ENCODE measurements around the gene MUS81. TPM values are rescaled to one million over a fixed set of nuclear protein-coding genes. Genes with fewer than 3 reads are reported as not detected.

MUS81 gene
- total and polyA plus RNA-seq, 9 of the 15 experiments (the other 6 are each of a cell fraction or from before 2014, with no cell fraction given): 13.4 to 118 (median 53.7) TPM

DNA sequence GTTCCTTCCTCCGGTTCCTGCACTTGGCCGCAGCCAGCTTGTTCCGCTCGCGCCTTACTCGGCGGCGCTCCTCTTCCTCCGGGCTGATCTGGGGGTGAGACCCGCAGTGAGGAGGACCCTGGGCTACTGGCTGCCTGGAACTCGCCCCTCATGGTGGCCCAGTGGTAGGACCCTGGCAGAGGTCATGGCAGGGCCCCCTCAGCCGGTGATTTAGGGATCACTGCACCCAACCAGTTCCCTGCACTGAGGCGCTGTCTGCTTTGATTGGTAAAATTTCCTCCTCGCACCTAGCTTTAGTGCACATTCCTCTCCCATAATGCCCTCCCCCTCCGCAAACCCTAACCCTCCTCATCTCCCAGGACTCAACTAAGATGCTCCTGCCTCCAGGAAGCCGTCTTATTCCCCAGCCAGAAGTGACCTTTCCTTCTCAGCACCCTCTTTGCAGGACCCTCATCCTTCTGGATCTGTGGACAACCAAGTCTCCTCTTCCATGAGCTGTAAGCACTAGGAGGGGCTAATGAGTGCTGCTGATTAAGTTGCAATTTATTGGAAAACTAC is 33.9 kb downstream of the MUS81 start (continued):
- TF ChIP-seq CTCF (IDR thresholded peaks at IDR 0.05 in 2 of 3, conservative IDR thresholded peaks at IDR 0.05 in 1 of 3; ENCODE audit: insufficient read depth in 2 of 3, low read depth in 1 of 3, low read length in 3 of 3) (0 out of 6 replicates have a peak, but pooled peaks of 1 of the 3 experiments have one; percentile 12), BCLAF1 (IDR thresholded peaks at IDR 0.05; ENCODE audit: borderline replicate concordance in 1 of 2, control insufficient read depth in 1 of 2, low read depth in 2 of 2, low read length in 1 of 2) (0 out of 4 replicates have a peak, but pooled peaks of 1 of the 2 experiments have one; percentile 9), MCM5 (IDR thresholded peaks at IDR 0.05; ENCODE audit: low read depth) (no peak), ZNF146 (CRISPR knock-in tag; IDR thresholded peaks at IDR 0.05; ENCODE audit: unreplicated experiment) (no peak), RBM22 (IDR thresholded peaks at IDR 0.05; ENCODE audit: low read depth, low read length, poor library complexity, severe bottlenecking) (peak; percentile 96), MAZ (CRISPR knock-in tag; conservative IDR thresholded peaks at IDR 0.05 in 1 of 2, IDR thresholded peaks at IDR 0.05 in 1 of 2) (no peak), RBFOX2 (IDR thresholded peaks at IDR 0.05; ENCODE audit: low read depth, low read length) (peak; percentile 78), ZBTB8A (IDR thresholded peaks at IDR 0.05; ENCODE audit: partially characterized antibody) (no peak), FOXM1 (IDR thresholded peaks at IDR 0.05; ENCODE audit: low read depth) (no peak), FOXM1 (CRISPR knock-in tag; IDR thresholded peaks at IDR 0.05; ENCODE audit: low read depth) (no peak), POLR2AphosphoS5 (IDR thresholded peaks at IDR 0.05; ENCODE audit: control insufficient read depth, insufficient read depth, low read depth, low read length) (peak; percentile 70; the same call in 1 of the 2 replicates), POLR2B (IDR thresholded peaks at IDR 0.05; ENCODE audit: low read depth, partially characterized antibody) (peak; percentile 46), POLR2A (conservative IDR thresholded peaks at IDR 0.05) (peak; percentile 70), ZNF408 (CRISPR knock-in tag; IDR thresholded peaks at IDR 0.05; ENCODE audit: low read depth) (no peak), LEF1 (IDR thresholded peaks at IDR 0.05) (no peak), YBX1 (IDR thresholded peaks at IDR 0.05) (no peak)
- TF ChIP-seq, protein P1, sequence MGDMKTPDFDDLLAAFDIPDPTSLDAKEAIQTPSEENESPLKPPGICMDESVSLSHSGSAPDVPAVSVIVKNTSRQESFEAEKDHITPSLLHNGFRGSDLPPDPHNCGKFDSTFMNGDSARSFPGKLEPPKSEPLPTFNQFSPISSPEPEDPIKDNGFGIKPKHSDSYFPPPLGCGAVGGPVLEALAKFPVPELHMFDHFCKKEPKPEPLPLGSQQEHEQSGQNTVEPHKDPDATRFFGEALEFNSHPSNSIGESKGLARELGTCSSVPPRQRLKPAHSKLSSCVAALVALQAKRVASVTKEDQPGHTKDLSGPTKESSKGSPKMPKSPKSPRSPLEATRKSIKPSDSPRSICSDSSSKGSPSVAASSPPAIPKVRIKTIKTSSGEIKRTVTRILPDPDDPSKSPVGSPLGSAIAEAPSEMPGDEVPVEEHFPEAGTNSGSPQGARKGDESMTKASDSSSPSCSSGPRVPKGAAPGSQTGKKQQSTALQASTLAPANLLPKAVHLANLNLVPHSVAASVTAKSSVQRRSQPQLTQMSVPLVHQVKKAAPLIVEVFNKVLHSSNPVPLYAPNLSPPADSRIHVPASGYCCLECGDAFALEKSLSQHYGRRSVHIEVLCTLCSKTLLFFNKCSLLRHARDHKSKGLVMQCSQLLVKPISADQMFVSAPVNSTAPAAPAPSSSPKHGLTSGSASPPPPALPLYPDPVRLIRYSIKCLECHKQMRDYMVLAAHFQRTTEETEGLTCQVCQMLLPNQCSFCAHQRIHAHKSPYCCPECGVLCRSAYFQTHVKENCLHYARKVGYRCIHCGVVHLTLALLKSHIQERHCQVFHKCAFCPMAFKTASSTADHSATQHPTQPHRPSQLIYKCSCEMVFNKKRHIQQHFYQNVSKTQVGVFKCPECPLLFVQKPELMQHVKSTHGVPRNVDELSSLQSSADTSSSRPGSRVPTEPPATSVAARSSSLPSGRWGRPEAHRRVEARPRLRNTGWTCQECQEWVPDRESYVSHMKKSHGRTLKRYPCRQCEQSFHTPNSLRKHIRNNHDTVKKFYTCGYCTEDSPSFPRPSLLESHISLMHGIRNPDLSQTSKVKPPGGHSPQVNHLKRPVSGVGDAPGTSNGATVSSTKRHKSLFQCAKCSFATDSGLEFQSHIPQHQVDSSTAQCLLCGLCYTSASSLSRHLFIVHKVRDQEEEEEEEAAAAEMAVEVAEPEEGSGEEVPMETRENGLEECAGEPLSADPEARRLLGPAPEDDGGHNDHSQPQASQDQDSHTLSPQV (IDR thresholded peaks at IDR 0.05): no peak
- TF ChIP-seq, protein P2, sequence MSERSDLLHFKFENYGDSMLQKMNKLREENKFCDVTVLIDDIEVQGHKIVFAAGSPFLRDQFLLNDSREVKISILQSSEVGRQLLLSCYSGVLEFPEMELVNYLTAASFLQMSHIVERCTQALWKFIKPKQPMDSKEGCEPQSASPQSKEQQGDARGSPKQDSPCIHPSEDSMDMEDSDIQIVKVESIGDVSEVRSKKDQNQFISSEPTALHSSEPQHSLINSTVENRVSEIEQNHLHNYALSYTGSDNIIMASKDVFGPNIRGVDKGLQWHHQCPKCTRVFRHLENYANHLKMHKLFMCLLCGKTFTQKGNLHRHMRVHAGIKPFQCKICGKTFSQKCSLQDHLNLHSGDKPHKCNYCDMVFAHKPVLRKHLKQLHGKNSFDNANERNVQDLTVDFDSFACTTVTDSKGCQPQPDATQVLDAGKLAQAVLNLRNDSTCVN (CRISPR knock-in tag; IDR thresholded peaks at IDR 0.05): 0 out of 2 replicates have a peak, but pooled peaks have one; percentile 8
